ENCODE data around the gene VIPR2.

VIPR2 gene

GRCh38 chr7:159078193-159078910, 66.3 kb downstream of the VIPR2 start:
- no peaks in the 10 kb centered on the region for H3K36me3 Mint-ChIP-seq (ENCODE audit: low read depth)
- no peak for DNase-seq
- H3K9me3 Mint-ChIP-seq = no peaks in the 10 kb centered on the region
- H3K27me3 Mint-ChIP-seq = peaks cover 13% of the 10 kb centered on the region
- H3K4me3 Mint-ChIP-seq = no peak overlapping the region
- H3K27ac Mint-ChIP-seq = no peak overlapping the region
- peaks cover 2% of the 10 kb centered on the region for H3K4me1 Mint-ChIP-seq (ENCODE audit: low read depth)

GRCh38 chr7:159076333-159076732, 68.3 kb downstream of the VIPR2 start:
- H3K4me1 Mint-ChIP-seq (ENCODE audit: low read depth) = peaks cover 3% of the 10 kb centered on the region
- H3K9me3 Mint-ChIP-seq = no peaks in the 10 kb centered on the region
- peaks cover 13% of the 10 kb centered on the region for H3K27me3 Mint-ChIP-seq
- H3K27ac Mint-ChIP-seq = no peak overlapping the region
- no peaks in the 10 kb centered on the region for H3K36me3 Mint-ChIP-seq (ENCODE audit: low read depth)
- DNase-seq = no peak
- no peak overlapping the region for H3K4me3 Mint-ChIP-seq

GRCh38 chr7:159075563-159076238, 69.0 kb downstream of the VIPR2 start:
- H3K4me3 Mint-ChIP-seq = no peak overlapping the region
- peaks cover 9% of the 10 kb centered on the region for H3K4me1 Mint-ChIP-seq (ENCODE audit: low read depth)
- no peak overlapping the region for H3K27ac Mint-ChIP-seq
- H3K9me3 Mint-ChIP-seq = no peaks in the 10 kb centered on the region
- H3K36me3 Mint-ChIP-seq (ENCODE audit: low read depth) = no peaks in the 10 kb centered on the region
- peaks cover 13% of the 10 kb centered on the region for H3K27me3 Mint-ChIP-seq
- no peak for DNase-seq

GRCh38 chr7:159071260-159071659, 73.4 kb downstream of the VIPR2 start:
- H3K4me1 Mint-ChIP-seq (ENCODE audit: low read depth) = peaks cover 26% of the 10 kb centered on the region
- H3K4me3 Mint-ChIP-seq = no peak overlapping the region
- DNase-seq = no peak
- peak overlapping the region; percentile 64 for H3K27ac Mint-ChIP-seq
- no peaks in the 10 kb centered on the region for H3K27me3 Mint-ChIP-seq
- H3K9me3 Mint-ChIP-seq = no peaks in the 10 kb centered on the region
- H3K36me3 Mint-ChIP-seq (ENCODE audit: low read depth) = no peaks in the 10 kb centered on the region

GRCh38 chr7:159070431-159071148, 74.1 kb downstream of the VIPR2 start:
- Mint-ChIP-seq H3K27ac (peak overlapping the region; percentile 22), H3K36me3 (ENCODE audit: low read depth) (no peaks in the 10 kb centered on the region), H3K4me1 (ENCODE audit: low read depth) (peaks cover 26% of the 10 kb centered on the region), H3K27me3 (no peaks in the 10 kb centered on the region), H3K4me3 (no peak overlapping the region), H3K9me3 (no peaks in the 10 kb centered on the region)
- no peak for DNase-seq

GRCh38 chr7:159068893-159069448, 75.7 kb downstream of the VIPR2 start:
- H3K9me3 Mint-ChIP-seq = no peaks in the 10 kb centered on the region
- H3K4me1 Mint-ChIP-seq (ENCODE audit: low read depth) = peaks cover 26% of the 10 kb centered on the region
- no peaks in the 10 kb centered on the region for H3K27me3 Mint-ChIP-seq
- no peak overlapping the region for H3K4me3 Mint-ChIP-seq
- H3K36me3 Mint-ChIP-seq (ENCODE audit: low read depth) = no peaks in the 10 kb centered on the region
- DNase-seq = no peak
- no peak overlapping the region for H3K27ac Mint-ChIP-seq

GRCh38 chr7:159068488-159068811, 76.2 kb downstream of the VIPR2 start:
- no peak overlapping the region for H3K27ac Mint-ChIP-seq

GRCh38 chr7:159067576-159068487, 76.8 kb downstream of the VIPR2 start:
- no peak for DNase-seq
- H3K27me3 Mint-ChIP-seq = no peaks in the 10 kb centered on the region
- no peaks in the 10 kb centered on the region for H3K36me3 Mint-ChIP-seq (ENCODE audit: low read depth)
- no peak overlapping the region for H3K4me3 Mint-ChIP-seq
- H3K27ac Mint-ChIP-seq = no peak overlapping the region
- no peaks in the 10 kb centered on the region for H3K9me3 Mint-ChIP-seq
- H3K4me1 Mint-ChIP-seq (ENCODE audit: low read depth) = peaks cover 26% of the 10 kb centered on the region

More at GRCh38 chr7:159068488-159068811, 76.2 kb downstream of the VIPR2 start:
- Mint-ChIP-seq H3K9me3 (no peaks in the 10 kb centered on the region), H3K36me3 (ENCODE audit: low read depth) (no peaks in the 10 kb centered on the region), H3K4me3 (no peak overlapping the region), H3K4me1 (ENCODE audit: low read depth) (peaks cover 26% of the 10 kb centered on the region), H3K27me3 (no peaks in the 10 kb centered on the region)
- no peak for DNase-seq

GRCh38 chr7:159066816-159067575, 77.7 kb downstream of the VIPR2 start:
- Mint-ChIP-seq H3K4me3 (no peak overlapping the region), H3K9me3 (no peaks in the 10 kb centered on the region), H3K27me3 (peaks cover 6% of the 10 kb centered on the region), H3K27ac (no peak overlapping the region), H3K36me3 (ENCODE audit: low read depth) (no peaks in the 10 kb centered on the region), H3K4me1 (ENCODE audit: low read depth) (peaks cover 26% of the 10 kb centered on the region)
- no peak for DNase-seq

GRCh38 chr7:159065852-159066480, 78.7 kb downstream of the VIPR2 start:
- H3K27ac Mint-ChIP-seq = no peak overlapping the region
- DNase-seq = no peak
- no peaks in the 10 kb centered on the region for H3K9me3 Mint-ChIP-seq
- H3K27me3 Mint-ChIP-seq = peaks cover 6% of the 10 kb centered on the region
- H3K4me1 Mint-ChIP-seq (ENCODE audit: low read depth) = peaks cover 21% of the 10 kb centered on the region
- no peak overlapping the region for H3K4me3 Mint-ChIP-seq
- H3K36me3 Mint-ChIP-seq (ENCODE audit: low read depth) = no peaks in the 10 kb centered on the region

- H3K27ac Mint-ChIP-seq = no peak overlapping the region
- peaks cover 6% of the 10 kb centered on the region for H3K27me3 Mint-ChIP-seq
- no peak for DNase-seq
- no peaks in the 10 kb centered on the region for H3K9me3 Mint-ChIP-seq
- no peak overlapping the region for H3K4me3 Mint-ChIP-seq
- H3K36me3 Mint-ChIP-seq (ENCODE audit: low read depth) = no peaks in the 10 kb centered on the region
- H3K4me1 Mint-ChIP-seq (ENCODE audit: low read depth) = peaks cover 12% of the 10 kb centered on the region
Observed at GRCh38 chr7:159064816-159065510, 79.7 kb downstream of the VIPR2 start.

- peaks cover 6% of the 10 kb centered on the region for H3K27me3 Mint-ChIP-seq
- H3K4me3 Mint-ChIP-seq = no peak overlapping the region
- peaks cover 10% of the 10 kb centered on the region for H3K4me1 Mint-ChIP-seq (ENCODE audit: low read depth)
- no peak overlapping the region for H3K27ac Mint-ChIP-seq
- DNase-seq = no peak
- H3K36me3 Mint-ChIP-seq (ENCODE audit: low read depth) = no peaks in the 10 kb centered on the region
- no peaks in the 10 kb centered on the region for H3K9me3 Mint-ChIP-seq
Observed at GRCh38 chr7:159064121-159064815, 80.4 kb downstream of the VIPR2 start.
